ENCODE data around the gene PELI2.

PELI2 gene

GRCh38 chr14:56237398-56237797, 119.2 kb downstream of the PELI2 start:
- H3K27me3 ChIP-seq (ENCODE audit: insufficient read depth, low read length) = no peaks in the 10 kb centered on the region
- H3K4me3 ChIP-seq (ENCODE audit: low read length) = no peak overlapping the region
- no peaks in the 10 kb centered on the region for H3K9me3 ChIP-seq (ENCODE audit: low read length)
- no peaks in the 10 kb centered on the region for H3K4me1 ChIP-seq (ENCODE audit: insufficient read depth, low read length)
- no peak overlapping the region for H2AFZ ChIP-seq (ENCODE audit: low read depth, low read length)
- H3K36me3 ChIP-seq (ENCODE audit: insufficient read depth, low read length) = no peaks in the 10 kb centered on the region

- no peaks in the 10 kb centered on the region for H3K4me1 ChIP-seq (ENCODE audit: insufficient read depth, low read length)
Observed at GRCh38 chr14:56241461-56241860, 123.2 kb downstream of the PELI2 start.

GRCh38 chr14:56243110-56243509, 124.9 kb downstream of the PELI2 start:
- Histone ChIP-seq H2AFZ (ENCODE audit: low read depth, low read length) (no peak overlapping the region), H3K4me3 (ENCODE audit: low read length) (no peak overlapping the region), H3K36me3 (ENCODE audit: insufficient read depth, low read length) (no peaks in the 10 kb centered on the region), H3K4me1 (ENCODE audit: insufficient read depth, low read length) (no peaks in the 10 kb centered on the region), H3K27me3 (ENCODE audit: insufficient read depth, low read length) (no peaks in the 10 kb centered on the region), H3K9me3 (ENCODE audit: low read length) (no peaks in the 10 kb centered on the region)

More at GRCh38 chr14:56241461-56241860, 123.2 kb downstream of the PELI2 start:
- no peaks in the 10 kb centered on the region for H3K36me3 ChIP-seq (ENCODE audit: insufficient read depth, low read length)
- H3K4me3 ChIP-seq (ENCODE audit: low read length) = no peak overlapping the region
- H3K9me3 ChIP-seq (ENCODE audit: low read length) = no peaks in the 10 kb centered on the region
- H2AFZ ChIP-seq (ENCODE audit: low read depth, low read length) = no peak overlapping the region
- no peaks in the 10 kb centered on the region for H3K27me3 ChIP-seq (ENCODE audit: insufficient read depth, low read length)

- H3K9me3 ChIP-seq (ENCODE audit: low read length) = no peaks in the 10 kb centered on the region
- no peak overlapping the region for H2AFZ ChIP-seq (ENCODE audit: low read depth, low read length)
- no peak overlapping the region for H3K4me3 ChIP-seq (ENCODE audit: low read length)
- H3K27me3 ChIP-seq (ENCODE audit: insufficient read depth, low read length) = no peaks in the 10 kb centered on the region
- H3K36me3 ChIP-seq (ENCODE audit: insufficient read depth, low read length) = no peaks in the 10 kb centered on the region
- no peaks in the 10 kb centered on the region for H3K4me1 ChIP-seq (ENCODE audit: insufficient read depth, low read length)
Observed at GRCh38 chr14:56244138-56244789, 126.1 kb downstream of the PELI2 start.

GRCh38 chr14:56247495-56248200, 129.4 kb downstream of the PELI2 start:
- H3K36me3 ChIP-seq (ENCODE audit: insufficient read depth, low read length) = no peaks in the 10 kb centered on the region
- no peaks in the 10 kb centered on the region for H3K27me3 ChIP-seq (ENCODE audit: insufficient read depth, low read length)
- H2AFZ ChIP-seq (ENCODE audit: low read depth, low read length) = no peak overlapping the region
- no peak overlapping the region for H3K4me3 ChIP-seq (ENCODE audit: low read length)
- no peaks in the 10 kb centered on the region for H3K9me3 ChIP-seq (ENCODE audit: low read length)
- H3K4me1 ChIP-seq (ENCODE audit: insufficient read depth, low read length) = no peaks in the 10 kb centered on the region

- Histone ChIP-seq H3K27me3 (ENCODE audit: insufficient read depth, low read length) (no peaks in the 10 kb centered on the region), H3K4me1 (ENCODE audit: insufficient read depth, low read length) (no peaks in the 10 kb centered on the region), H3K36me3 (ENCODE audit: insufficient read depth, low read length) (no peaks in the 10 kb centered on the region), H3K9me3 (ENCODE audit: low read length) (no peaks in the 10 kb centered on the region), H3K4me3 (ENCODE audit: low read length) (no peak overlapping the region), H2AFZ (ENCODE audit: low read depth, low read length) (no peak overlapping the region)
Observed at GRCh38 chr14:56248442-56248841, 130.2 kb downstream of the PELI2 start.

- Histone ChIP-seq H3K36me3 (ENCODE audit: insufficient read depth, low read length) (no peaks in the 10 kb centered on the region), H3K4me3 (ENCODE audit: low read length) (no peak overlapping the region), H3K4me1 (ENCODE audit: insufficient read depth, low read length) (no peaks in the 10 kb centered on the region), H2AFZ (ENCODE audit: low read depth, low read length) (no peak overlapping the region), H3K9me3 (ENCODE audit: low read length) (no peaks in the 10 kb centered on the region), H3K27me3 (ENCODE audit: insufficient read depth, low read length) (no peaks in the 10 kb centered on the region)
Observed at GRCh38 chr14:56261046-56261445, 142.8 kb downstream of the PELI2 start.

GRCh38 chr14:56262530-56262929, 144.3 kb downstream of the PELI2 start:
- H3K4me1 ChIP-seq (ENCODE audit: insufficient read depth, low read length) = no peaks in the 10 kb centered on the region
- no peaks in the 10 kb centered on the region for H3K36me3 ChIP-seq (ENCODE audit: insufficient read depth, low read length)
- H3K4me3 ChIP-seq (ENCODE audit: low read length) = no peak overlapping the region
- H3K27me3 ChIP-seq (ENCODE audit: insufficient read depth, low read length) = no peaks in the 10 kb centered on the region
- H3K9me3 ChIP-seq (ENCODE audit: low read length) = no peaks in the 10 kb centered on the region
- no peak overlapping the region for H2AFZ ChIP-seq (ENCODE audit: low read depth, low read length)

- Histone ChIP-seq H3K4me3 (ENCODE audit: low read length) (no peak overlapping the region), H2AFZ (ENCODE audit: low read depth, low read length) (no peak overlapping the region), H3K36me3 (ENCODE audit: insufficient read depth, low read length) (no peaks in the 10 kb centered on the region), H3K27me3 (ENCODE audit: insufficient read depth, low read length) (no peaks in the 10 kb centered on the region), H3K4me1 (ENCODE audit: insufficient read depth, low read length) (peaks cover 9% of the 10 kb centered on the region), H3K9me3 (ENCODE audit: low read length) (no peaks in the 10 kb centered on the region)
Observed at GRCh38 chr14:56268039-56268438, 149.8 kb downstream of the PELI2 start.

GRCh38 chr14:56268673-56269072, 150.5 kb downstream of the PELI2 start:
- H3K27me3 ChIP-seq (ENCODE audit: insufficient read depth, low read length) = no peaks in the 10 kb centered on the region
- no peaks in the 10 kb centered on the region for H3K9me3 ChIP-seq (ENCODE audit: low read length)
- no peak overlapping the region for H2AFZ ChIP-seq (ENCODE audit: low read depth, low read length)
- peaks cover 9% of the 10 kb centered on the region for H3K4me1 ChIP-seq (ENCODE audit: insufficient read depth, low read length)
- H3K4me3 ChIP-seq (ENCODE audit: low read length) = no peak overlapping the region
- H3K36me3 ChIP-seq (ENCODE audit: insufficient read depth, low read length) = no peaks in the 10 kb centered on the region

GRCh38 chr14:56270921-56271320, 152.7 kb downstream of the PELI2 start:
- Histone ChIP-seq H2AFZ (ENCODE audit: low read depth, low read length) (no peak overlapping the region), H3K27me3 (ENCODE audit: insufficient read depth, low read length) (no peaks in the 10 kb centered on the region), H3K36me3 (ENCODE audit: insufficient read depth, low read length) (no peaks in the 10 kb centered on the region), H3K4me1 (ENCODE audit: insufficient read depth, low read length) (peaks cover 9% of the 10 kb centered on the region), H3K4me3 (ENCODE audit: low read length) (no peak overlapping the region), H3K9me3 (ENCODE audit: low read length) (peaks cover 2% of the 10 kb centered on the region)

- no peaks in the 10 kb centered on the region for H3K36me3 ChIP-seq (ENCODE audit: insufficient read depth, low read length)
Observed at GRCh38 chr14:56271970-56272369, 153.8 kb downstream of the PELI2 start.

GRCh38 chr14:56273155-56273554, 154.9 kb downstream of the PELI2 start:
- peaks cover 6% of the 10 kb centered on the region for H3K9me3 ChIP-seq (ENCODE audit: low read length)
- H3K27me3 ChIP-seq (ENCODE audit: insufficient read depth, low read length) = no peaks in the 10 kb centered on the region
- no peaks in the 10 kb centered on the region for H3K36me3 ChIP-seq (ENCODE audit: insufficient read depth, low read length)
- peaks cover 9% of the 10 kb centered on the region for H3K4me1 ChIP-seq (ENCODE audit: insufficient read depth, low read length)
- H2AFZ ChIP-seq (ENCODE audit: low read depth, low read length) = no peak overlapping the region
- no peak overlapping the region for H3K4me3 ChIP-seq (ENCODE audit: low read length)

More at GRCh38 chr14:56271970-56272369, 153.8 kb downstream of the PELI2 start:
- H2AFZ ChIP-seq (ENCODE audit: low read depth, low read length) = no peak overlapping the region
- peaks cover 9% of the 10 kb centered on the region for H3K4me1 ChIP-seq (ENCODE audit: insufficient read depth, low read length)
- no peak overlapping the region for H3K4me3 ChIP-seq (ENCODE audit: low read length)
- H3K27me3 ChIP-seq (ENCODE audit: insufficient read depth, low read length) = no peaks in the 10 kb centered on the region
- H3K9me3 ChIP-seq (ENCODE audit: low read length) = peaks cover 6% of the 10 kb centered on the region
